Chondrocyte (in vitro differentiated cells): ENCODE measurements around the gene RAB5B. TPM values are rescaled to one million over a fixed set of nuclear protein-coding genes. Genes with fewer than 3 reads are reported as not detected.

Experiments
- DNase-seq: peaks from one replicate; pipeline ENCODE4 v3.0.0; 2021; ENCODE audit warnings: mixed read lengths, low spot score
- H3K27ac Mint-ChIP-seq: one replicate; pipeline ENCODE4 v1.8.0; 2021; ENCODE audit warnings: mild to moderate bottlenecking, moderate library complexity, mixed read lengths; ENCODE audit not compliant: unreplicated experiment
- H3K27me3 Mint-ChIP-seq: 2 replicates; pipeline ENCODE4 v1.8.0; 2021; ENCODE audit warnings: low read depth, mixed read lengths
- H3K36me3 Mint-ChIP-seq: 2 replicates; pipeline ENCODE4 v1.8.0; 2021; ENCODE audit warnings: low read depth, mixed read lengths
- H3K4me1 Mint-ChIP-seq: 2 replicates; pipeline ENCODE4 v1.8.0; 2021; ENCODE audit warnings: low read depth, mild to moderate bottlenecking, mixed read lengths
- H3K4me3 Mint-ChIP-seq: one replicate; pipeline ENCODE4 v1.8.0; 2021; ENCODE audit warnings: mild to moderate bottlenecking, moderate library complexity, mixed read lengths; ENCODE audit not compliant: unreplicated experiment
- H3K9me3 Mint-ChIP-seq: 2 replicates; pipeline ENCODE4 v1.8.0; 2021; ENCODE audit warnings: low read depth, mixed read lengths
- CTCF ChIP-seq: fragments of 200-600 bp; sonication (generic); IDR thresholded peaks from 2 replicates; pipeline ENCODE4 v1.5.0; 2021; ENCODE audit warnings: antibody characterized with exemption, mild to moderate bottlenecking, moderate library complexity
- total RNA-seq: library from RNA; stranded (reverse); gene quantifications from 3 replicates; pipeline ENCODE4 v1.2.1, GENCODE V29; 2021

RAB5B gene
- total RNA-seq, 1 donor from 2014 or later: 105 TPM

- no peaks in the 10 kb centered on the region for H3K9me3 Mint-ChIP-seq
- no peak for DNase-seq
- no peaks in the 10 kb centered on the region for H3K27me3 Mint-ChIP-seq
- H3K36me3 Mint-ChIP-seq: no peaks in the 10 kb centered on the region
- H3K4me3 Mint-ChIP-seq: no peak overlapping the region
- no peak for TF ChIP-seq CTCF
- H3K4me1 Mint-ChIP-seq: peaks cover 24% of the 10 kb centered on the region
- no peak overlapping the region for H3K27ac Mint-ChIP-seq
Observed at GRCh38 chr12:55963760-55964159, 10.1 kb upstream of the RAB5B start.

- TF ChIP-seq CTCF: no peak
- no peak for DNase-seq
- H3K36me3 Mint-ChIP-seq: no peaks in the 10 kb centered on the region
- no peak overlapping the region for H3K4me3 Mint-ChIP-seq
- no peak overlapping the region for H3K27ac Mint-ChIP-seq
- no peaks in the 10 kb centered on the region for H3K27me3 Mint-ChIP-seq
- H3K4me1 Mint-ChIP-seq: peaks cover 24% of the 10 kb centered on the region
- no peaks in the 10 kb centered on the region for H3K9me3 Mint-ChIP-seq
Observed at GRCh38 chr12:55965240-55965639, 8.6 kb upstream of the RAB5B start.

GRCh38 chr12:55965941-55966407 lies 7.9 kb upstream of the RAB5B start, which contains the start of gene PMEL:
Gene PMEL, minus strand, starts transcription at chr12:55966042. Its CDS starts 31 bp downstream, at chr12:55966011.
- Mint-ChIP-seq H3K9me3 (no peaks in the 10 kb centered on the region), H3K36me3 (peaks cover 1% of the 10 kb centered on the region), H3K4me3 (peak within 1 kb of the TSS; percentile 87), H3K27me3 (no peaks in the 10 kb centered on the region), H3K27ac (peak within 1 kb of the TSS; percentile 90), H3K4me1 (peaks cover 26% of the 10 kb centered on the region)
- DNase-seq: no peak
- TF ChIP-seq CTCF: no peak

- no peak for TF ChIP-seq CTCF
- H3K27me3 Mint-ChIP-seq: no peaks in the 10 kb centered on the region
- peak; percentile 94 for DNase-seq
- H3K27ac Mint-ChIP-seq: peak within 1 kb of the TSS; percentile 90
- H3K4me1 Mint-ChIP-seq: peaks cover 27% of the 10 kb centered on the region
- peak within 1 kb of the TSS; percentile 87 for H3K4me3 Mint-ChIP-seq
- no peaks in the 10 kb centered on the region for H3K9me3 Mint-ChIP-seq
- peaks cover 1% of the 10 kb centered on the region for H3K36me3 Mint-ChIP-seq
Observed at GRCh38 chr12:55966408-55967281, 7.2 kb upstream of the RAB5B start, which contains the start of gene CDK2. Gene CDK2, plus strand, starts transcription at chr12:55966830. Its CDS starts 179 bp downstream, at chr12:55967009.

- peaks cover 27% of the 10 kb centered on the region for H3K4me1 Mint-ChIP-seq
- H3K27me3 Mint-ChIP-seq: no peaks in the 10 kb centered on the region
- no peak for TF ChIP-seq CTCF
Observed at GRCh38 chr12:55969356-55969755, 4.5 kb upstream of the RAB5B start.

More at GRCh38 chr12:55969356-55969755, 4.5 kb upstream of the RAB5B start:
- Mint-ChIP-seq H3K4me3 (no peak overlapping the region), H3K27ac (no peak overlapping the region), H3K9me3 (no peaks in the 10 kb centered on the region), H3K36me3 (peaks cover 1% of the 10 kb centered on the region)
- DNase-seq: no peak
